Measurements from ENCODE around the gene APCDD1L. TPM values are rescaled to one million over a fixed set of nuclear protein-coding genes. Genes with fewer than 3 reads are reported as not detected.

Gene APCDD1L
- polyA plus RNA-seq (2012; rRNA removed), result 0.31 and 0.99 TPM in 2 replicates
- polyA plus RNA-seq (2012; cell fraction: cytosol; rRNA removed), result 0.36 and 0.47 TPM in 2 replicates
- 0.60 and 0.76 TPM in 2 replicates for polyA plus RNA-seq (2012; cell fraction: nucleus; rRNA removed)

DNA sequence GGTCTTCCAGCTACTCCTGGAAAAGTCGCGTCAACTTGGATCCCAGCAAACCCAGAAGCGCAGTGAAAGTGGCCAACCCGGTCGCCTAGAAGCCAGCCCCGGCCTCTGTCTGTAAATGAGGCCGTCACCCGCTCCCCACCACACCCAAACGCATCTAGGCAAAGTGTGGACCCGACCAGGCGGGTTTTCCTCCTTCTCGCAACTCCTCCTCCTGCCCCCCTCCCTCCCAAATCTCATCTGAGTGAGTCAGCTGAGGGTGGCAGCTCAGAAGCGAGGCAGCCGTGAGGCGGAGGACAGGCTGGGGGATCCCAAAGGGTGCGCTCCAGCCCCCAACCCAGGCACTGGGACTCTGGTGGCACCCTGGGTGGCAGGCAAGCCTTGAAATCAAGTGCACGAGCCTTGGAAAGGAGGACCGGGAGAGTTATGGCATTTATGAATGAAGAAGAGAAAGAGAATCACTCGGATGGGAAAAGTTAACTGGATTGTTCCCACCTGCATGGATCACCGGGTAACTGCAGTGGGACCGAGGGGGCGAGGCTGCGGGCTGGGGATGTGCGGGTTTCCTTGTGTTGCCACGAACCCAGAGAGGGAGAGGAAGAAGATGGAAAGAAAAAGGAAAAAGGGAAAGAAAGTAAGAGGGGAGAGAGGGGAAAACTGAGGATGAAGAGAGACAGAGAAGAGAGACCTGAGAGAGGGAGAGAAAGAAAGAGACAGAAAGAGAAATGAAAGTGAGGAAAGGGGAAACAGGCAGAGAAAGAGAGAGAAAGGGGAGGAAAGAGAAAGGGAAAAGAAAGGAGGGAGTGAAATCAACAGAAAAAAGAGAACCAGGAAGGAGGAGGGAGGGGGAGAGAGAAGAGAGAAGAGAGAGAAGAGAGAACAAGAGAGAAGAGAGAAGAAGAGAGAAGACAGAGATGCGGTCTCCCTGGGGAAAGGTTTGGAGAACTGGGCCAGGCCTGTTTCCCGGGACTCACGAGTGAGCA is at the start of gene APCDD1L:
TSS of gene APCDD1L (minus strand) at position 167 of the 980 bp plus-strand sequence. CDS start 692 bp downstream, outside the sequence.
- POLR2A ChIA-PET, result no interaction called here
- H3K9me3 ChIP-seq, result no peaks in the 10 kb centered on the region
- H3K79me2 ChIP-seq (ENCODE audit: insufficient read depth), result no peaks in the 10 kb centered on the region
- no peaks in the 10 kb centered on the region for H3K9me2 ChIP-seq
- no peaks in the 10 kb centered on the region for H3K27me3 ChIP-seq (ENCODE audit: insufficient read depth)
- H3F3A ChIP-seq (replicated peaks; ENCODE audit: insufficient read depth), result no peaks in the 10 kb centered on the region
- H3K36me3 ChIP-seq (replicated peaks in 1 of 2; ENCODE audit: control insufficient read depth in 1 of 2, insufficient read depth in 2 of 2, low read length in 1 of 2), result no peaks in the 10 kb centered on the region
- no peaks in the 10 kb centered on the region for H4K20me1 ChIP-seq (ENCODE audit: insufficient read depth)
- H3K9ac ChIP-seq, result no peak within 1 kb of the TSS
- no peak within 1 kb of the TSS for H2AFZ ChIP-seq (ENCODE audit: low read depth)
- CTCF ChIA-PET, result interaction anchor here (0.8 kb wide), 1 partner anchor 66 kb away, joined by 3 read pairs; no protein-coding TSS in a partner anchor
- peak within 1 kb of the TSS; percentile 17; the same call in 1 of the 2 replicates for H3K4me2 ChIP-seq
- no peak within 1 kb of the TSS for H3K27ac ChIP-seq (ENCODE audit: low read depth in 2 of 2, low read length in 1 of 2)
- TF ChIP-seq FOSL2 (IDR thresholded peaks at IDR 0.05; ENCODE audit: borderline replicate concordance, low read depth) (peak; percentile 30; the same call in 1 of the 2 replicates), FOXJ3 (CRISPR knock-in tag; IDR thresholded peaks at IDR 0.05) (no peak)
- peaks cover 0 to 26% of the 10 kb centered on the region in 2 experiments; a peak in 2 of 4 replicates for H3K4me1 ChIP-seq (ENCODE audit: control insufficient read depth in 1 of 2, insufficient read depth in 2 of 2, low read depth in 1 of 2, low read length in 1 of 2)
- H3K4me3 ChIP-seq (ENCODE audit: low read depth in 2 of 2, low read length in 1 of 2), result no peak within 1 kb of the TSS
- DNase-seq, result no peak
- WGBS (ENCODE audit: low lambda C conversion rate), result 80% methylated on average over 25 of the region's 28 CpGs

GRCh38 chr20:58559368-58559729 is 44.1 kb upstream of the APCDD1L start:
- no peak for DNase-seq
- no peak overlapping the region for H3K9ac ChIP-seq
- ChIA-PET CTCF (no interaction called here), POLR2A (no interaction called here)
- WGBS (ENCODE audit: low lambda C conversion rate), result 95% methylated on average over 6 of the region's 7 CpGs
- no peaks in the 10 kb centered on the region for H3K36me3 ChIP-seq (replicated peaks in 1 of 2; ENCODE audit: control insufficient read depth in 1 of 2, insufficient read depth in 2 of 2, low read length in 1 of 2)
- H3K4me3 ChIP-seq (ENCODE audit: low read depth in 2 of 2, low read length in 1 of 2), result no peak overlapping the region
- H2AFZ ChIP-seq (ENCODE audit: low read depth), result no peak overlapping the region
- H3K4me1 ChIP-seq (ENCODE audit: control insufficient read depth in 1 of 2, insufficient read depth in 2 of 2, low read depth in 1 of 2, low read length in 1 of 2), result peaks cover 3 to 20% of the 10 kb centered on the region in 2 experiments; a peak in 3 of 4 replicates
- TF ChIP-seq FOXM1 (IDR thresholded peaks at IDR 0.05; ENCODE audit: low read depth) (no peak), FOSL2 (IDR thresholded peaks at IDR 0.05; ENCODE audit: borderline replicate concordance, low read depth) (no peak), SIN3A (IDR thresholded peaks at IDR 0.05; ENCODE audit: borderline replicate concordance, low read depth, low read length) (no peak), RFX5 (IDR thresholded peaks at IDR 0.05; ENCODE audit: low read length) (no peak), SMC3 (IDR thresholded peaks at IDR 0.05; ENCODE audit: low read depth, low read length) (no peak), TEAD4 (IDR thresholded peaks at IDR 0.05; ENCODE audit: borderline replicate concordance, insufficient read depth) (no peak), MEF2A (IDR thresholded peaks at IDR 0.05; ENCODE audit: borderline replicate concordance, low read depth) (no peak), GATA2 (CRISPR knock-in tag; IDR thresholded peaks at IDR 0.05) (no peak), RAD21 (IDR thresholded peaks at IDR 0.05; ENCODE audit: low read length) (no peak), CTCF (IDR thresholded peaks at IDR 0.05) (no peak)
- TF ChIP-seq, protein P1, sequence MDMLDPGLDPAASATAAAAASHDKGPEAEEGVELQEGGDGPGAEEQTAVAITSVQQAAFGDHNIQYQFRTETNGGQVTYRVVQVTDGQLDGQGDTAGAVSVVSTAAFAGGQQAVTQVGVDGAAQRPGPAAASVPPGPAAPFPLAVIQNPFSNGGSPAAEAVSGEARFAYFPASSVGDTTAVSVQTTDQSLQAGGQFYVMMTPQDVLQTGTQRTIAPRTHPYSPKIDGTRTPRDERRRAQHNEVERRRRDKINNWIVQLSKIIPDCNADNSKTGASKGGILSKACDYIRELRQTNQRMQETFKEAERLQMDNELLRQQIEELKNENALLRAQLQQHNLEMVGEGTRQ (IDR thresholded peaks at IDR 0.05; ENCODE audit: borderline replicate concordance, low read depth, low read length), result no peak
- TF ChIP-seq, protein P2, sequence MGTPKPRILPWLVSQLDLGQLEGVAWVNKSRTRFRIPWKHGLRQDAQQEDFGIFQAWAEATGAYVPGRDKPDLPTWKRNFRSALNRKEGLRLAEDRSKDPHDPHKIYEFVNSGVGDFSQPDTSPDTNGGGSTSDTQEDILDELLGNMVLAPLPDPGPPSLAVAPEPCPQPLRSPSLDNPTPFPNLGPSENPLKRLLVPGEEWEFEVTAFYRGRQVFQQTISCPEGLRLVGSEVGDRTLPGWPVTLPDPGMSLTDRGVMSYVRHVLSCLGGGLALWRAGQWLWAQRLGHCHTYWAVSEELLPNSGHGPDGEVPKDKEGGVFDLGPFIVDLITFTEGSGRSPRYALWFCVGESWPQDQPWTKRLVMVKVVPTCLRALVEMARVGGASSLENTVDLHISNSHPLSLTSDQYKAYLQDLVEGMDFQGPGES (IDR thresholded peaks at IDR 0.05; ENCODE audit: low read depth, low read length), result no peak
- H3K4me2 ChIP-seq, result no peak overlapping the region
- H3K9me2 ChIP-seq, result no peaks in the 10 kb centered on the region
- H3F3A ChIP-seq (replicated peaks; ENCODE audit: insufficient read depth), result peaks cover 20% of the 10 kb centered on the region
- H3K9me3 ChIP-seq, result no peaks in the 10 kb centered on the region; the same call in 1 of the 2 replicates
- no peak overlapping the region for H3K27ac ChIP-seq (ENCODE audit: low read depth in 2 of 2, low read length in 1 of 2)
- H3K79me2 ChIP-seq (ENCODE audit: insufficient read depth), result no peaks in the 10 kb centered on the region
- no peaks in the 10 kb centered on the region for H4K20me1 ChIP-seq (ENCODE audit: insufficient read depth)
- no peaks in the 10 kb centered on the region for H3K27me3 ChIP-seq (ENCODE audit: insufficient read depth)
